Smooth muscle cell (in vitro differentiated cells): ENCODE results near the gene TSC22D2. TPM values are rescaled to one million over a fixed set of nuclear protein-coding genes. Genes with fewer than 3 reads are reported as not detected.

Experiments used
- DNase-seq: peaks from one replicate; lab custom pipeline; 2025; ENCODE audit not compliant: unreplicated experiment; lab: John Stamatoyannopoulos, UW
- H2AFZ ChIP-seq: fragments of 200-600 bp; sonication (generic); 2 replicates; pipeline ENCODE4 v1.6.0; 2016; ENCODE audit warnings: antibody characterized with exemption, low read depth, mild to moderate bottlenecking
- H3F3A ChIP-seq: fragments of 200-600 bp; sonication (generic); 2 replicates; pipeline ENCODE4 v1.6.0; 2017; ENCODE audit warnings: antibody characterized with exemption, low read depth
- H3K27ac ChIP-seq: fragments of 200-600 bp; sonication (generic); 2 replicates; pipeline ENCODE4 v1.5.1; 2016; ENCODE audit warnings: low read depth, mild to moderate bottlenecking
- H3K27me3 ChIP-seq: fragments of 200-600 bp; sonication (generic); 2 replicates; pipeline ENCODE4 v1.6.1; 2016; ENCODE audit warnings: low read depth, mild to moderate bottlenecking
- H3K36me3 ChIP-seq: fragments of 200-600 bp; sonication (generic); 2 replicates; pipeline ENCODE4 v1.5.1; 2016; ENCODE audit warnings: low read depth
- H3K4me1 ChIP-seq: fragments of 200-600 bp; sonication (generic); 2 replicates; pipeline ENCODE4 v1.5.1; 2016; ENCODE audit warnings: low read depth
- H3K4me2 ChIP-seq: fragments of 200-600 bp; sonication (generic); 2 replicates; pipeline ENCODE4 v1.6.0; 2016; ENCODE audit warnings: mild to moderate bottlenecking
- H3K4me3 ChIP-seq: fragments of 200-600 bp; sonication (generic); 2 replicates; pipeline ENCODE4 v1.5.1; 2016; ENCODE audit warnings: mild to moderate bottlenecking
- H3K79me2 ChIP-seq: fragments of 200-600 bp; sonication (generic); 2 replicates; pipeline ENCODE4 v1.6.0; 2016; ENCODE audit warnings: low read depth, mild to moderate bottlenecking
- H3K9ac ChIP-seq: fragments of 200-600 bp; sonication (generic); 2 replicates; pipeline ENCODE4 v1.6.0; 2016; ENCODE audit warnings: low read depth
- H3K9me3 ChIP-seq: fragments of 200-600 bp; sonication (generic); replicated peaks from 2 replicates; pipeline ENCODE4 v1.5.1; 2016; ENCODE audit warnings: low read depth
- H4K20me1 ChIP-seq: fragments of 200-600 bp; sonication (generic); 2 replicates; pipeline ENCODE4 v1.6.0; 2016; ENCODE audit warnings: low read depth
- WGBS: methylation state at CpG from one replicate; pipeline ENCODE4 v1.1.7; 2016; ENCODE audit warnings: low lambda C conversion rate; 5-methylcytosine and 5-hydroxymethylcytosine counted together
- polyA plus RNA-seq: library from polyadenylated mRNA; unstranded; fragments of >200 nt; fragmentation: Nextera tagmentation; extraction: Ambion mirVana; gene quantifications from 2 replicates; pipeline ENCODE4 v1.2.1, GENCODE V29; 2016
- total RNA-seq: library from RNA; depleted of rRNA; stranded (reverse); fragments of >200 nt; gene quantifications from 2 replicates; pipeline ENCODE4 v1.2.3, GENCODE V29; 2014
- TF ChIP-seq, protein P1 (sequence below): fragments of 200-600 bp; sonication (generic); IDR thresholded peaks from 2 replicates; pipeline ENCODE4 v1.5.1; 2017; ENCODE audit warnings: borderline replicate concordance, mild to moderate bottlenecking, antibody characterized with exemption; ENCODE audit not compliant: insufficient read depth, poor library complexity, severe bottlenecking

The TSC22D2 gene
- total and polyA plus RNA-seq, 2 experiments from 2014 or later = 31.7 to 37.0 TPM

- DNase-seq = no peak
Measured at GRCh38 chr3:150449169-150449721, 41.1 kb downstream of the TSC22D2 start.

DNA sequence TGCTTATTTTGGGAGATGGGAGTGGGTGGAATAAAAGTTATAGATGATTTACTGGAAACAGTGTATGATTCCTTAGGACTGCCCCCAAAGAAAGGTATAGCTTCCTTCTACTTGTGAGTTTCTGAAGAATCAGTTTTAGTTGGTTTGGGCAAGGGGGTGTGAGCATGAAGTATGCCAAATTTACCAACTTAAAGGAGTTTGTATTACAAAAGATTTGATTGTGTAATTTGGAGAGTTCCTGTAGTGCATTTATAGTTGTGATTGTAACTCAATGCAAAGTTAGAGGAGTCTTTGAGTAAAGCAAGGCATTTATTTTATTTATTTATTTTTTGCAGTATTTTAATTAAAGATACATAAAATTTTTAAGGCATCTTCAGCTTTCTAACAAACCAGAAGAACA is 42.8 kb downstream of the TSC22D2 start:
- H3K4me1 ChIP-seq = peaks cover 47% of the 10 kb centered on the region
- no peaks in the 10 kb centered on the region for H3K27me3 ChIP-seq
- TF ChIP-seq, protein P1, sequence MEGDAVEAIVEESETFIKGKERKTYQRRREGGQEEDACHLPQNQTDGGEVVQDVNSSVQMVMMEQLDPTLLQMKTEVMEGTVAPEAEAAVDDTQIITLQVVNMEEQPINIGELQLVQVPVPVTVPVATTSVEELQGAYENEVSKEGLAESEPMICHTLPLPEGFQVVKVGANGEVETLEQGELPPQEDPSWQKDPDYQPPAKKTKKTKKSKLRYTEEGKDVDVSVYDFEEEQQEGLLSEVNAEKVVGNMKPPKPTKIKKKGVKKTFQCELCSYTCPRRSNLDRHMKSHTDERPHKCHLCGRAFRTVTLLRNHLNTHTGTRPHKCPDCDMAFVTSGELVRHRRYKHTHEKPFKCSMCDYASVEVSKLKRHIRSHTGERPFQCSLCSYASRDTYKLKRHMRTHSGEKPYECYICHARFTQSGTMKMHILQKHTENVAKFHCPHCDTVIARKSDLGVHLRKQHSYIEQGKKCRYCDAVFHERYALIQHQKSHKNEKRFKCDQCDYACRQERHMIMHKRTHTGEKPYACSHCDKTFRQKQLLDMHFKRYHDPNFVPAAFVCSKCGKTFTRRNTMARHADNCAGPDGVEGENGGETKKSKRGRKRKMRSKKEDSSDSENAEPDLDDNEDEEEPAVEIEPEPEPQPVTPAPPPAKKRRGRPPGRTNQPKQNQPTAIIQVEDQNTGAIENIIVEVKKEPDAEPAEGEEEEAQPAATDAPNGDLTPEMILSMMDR = no peak
- H3K9me3 ChIP-seq = no peaks in the 10 kb centered on the region
- peak overlapping the region; percentile 51 for H3K4me2 ChIP-seq
- peaks cover 91% of the 10 kb centered on the region for H3K79me2 ChIP-seq
- H4K20me1 ChIP-seq = peaks cover 98% of the 10 kb centered on the region
- no peak overlapping the region for H3K9ac ChIP-seq
- H3K36me3 ChIP-seq = no peaks in the 10 kb centered on the region
- H2AFZ ChIP-seq = no peak overlapping the region
- peaks cover 24% of the 10 kb centered on the region for H3F3A ChIP-seq
- no peak overlapping the region for H3K4me3 ChIP-seq
- H3K27ac ChIP-seq = peak overlapping the region; percentile 70
- no peak for DNase-seq

More at GRCh38 chr3:150449169-150449721, 41.1 kb downstream of the TSC22D2 start:
- Histone ChIP-seq H2AFZ (no peak overlapping the region), H3K9me3 (no peaks in the 10 kb centered on the region), H3K9ac (peak overlapping the region; percentile 48), H3K27ac (peak overlapping the region; percentile 70), H3K4me3 (peak overlapping the region; percentile 0), H3K4me2 (peak overlapping the region; percentile 51), H3K36me3 (no peaks in the 10 kb centered on the region), H3K79me2 (peaks cover 91% of the 10 kb centered on the region), H4K20me1 (peaks cover 92% of the 10 kb centered on the region), H3K4me1 (peaks cover 47% of the 10 kb centered on the region), H3F3A (peaks cover 24% of the 10 kb centered on the region), H3K27me3 (no peaks in the 10 kb centered on the region)
- TF ChIP-seq, protein P1 = no peak

- no peaks in the 10 kb centered on the region for H3K36me3 ChIP-seq
- H3K27me3 ChIP-seq = no peaks in the 10 kb centered on the region
- H3K4me3 ChIP-seq = no peak overlapping the region
- TF ChIP-seq, protein P1 = no peak
- peaks cover 47% of the 10 kb centered on the region for H3K4me1 ChIP-seq
- WGBS = 57% methylated on average over 1 of the region's 1 CpG
- peaks cover 99% of the 10 kb centered on the region for H4K20me1 ChIP-seq
- H3F3A ChIP-seq = peaks cover 22% of the 10 kb centered on the region
- no peak overlapping the region for H2AFZ ChIP-seq
- H3K9me3 ChIP-seq = no peaks in the 10 kb centered on the region
- H3K4me2 ChIP-seq = peak overlapping the region; percentile 51
- H3K27ac ChIP-seq = peak overlapping the region; percentile 70
- no peak overlapping the region for H3K9ac ChIP-seq
- no peak for DNase-seq
- peaks cover 91% of the 10 kb centered on the region for H3K79me2 ChIP-seq
Measured at GRCh38 chr3:150451329-150452048, 43.4 kb downstream of the TSC22D2 start.
